HG02798 (cell line): ENCODE data around the gene OR6S1.
A peak's percentile ranks its signal among the peaks of the same experiment; 100 is the strongest.

Experiments
- ATAC-seq: cut with Tn5 transposase; IDR thresholded peaks from one replicate; pipeline ENCODE4 v1.9.1; 2021; ENCODE audit warnings: mild to moderate bottlenecking; ENCODE audit not compliant: unreplicated experiment, poor library complexity

Gene OR6S1, protein sequence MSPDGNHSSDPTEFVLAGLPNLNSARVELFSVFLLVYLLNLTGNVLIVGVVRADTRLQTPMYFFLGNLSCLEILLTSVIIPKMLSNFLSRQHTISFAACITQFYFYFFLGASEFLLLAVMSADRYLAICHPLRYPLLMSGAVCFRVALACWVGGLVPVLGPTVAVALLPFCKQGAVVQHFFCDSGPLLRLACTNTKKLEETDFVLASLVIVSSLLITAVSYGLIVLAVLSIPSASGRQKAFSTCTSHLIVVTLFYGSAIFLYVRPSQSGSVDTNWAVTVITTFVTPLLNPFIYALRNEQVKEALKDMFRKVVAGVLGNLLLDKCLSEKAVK

DNA sequence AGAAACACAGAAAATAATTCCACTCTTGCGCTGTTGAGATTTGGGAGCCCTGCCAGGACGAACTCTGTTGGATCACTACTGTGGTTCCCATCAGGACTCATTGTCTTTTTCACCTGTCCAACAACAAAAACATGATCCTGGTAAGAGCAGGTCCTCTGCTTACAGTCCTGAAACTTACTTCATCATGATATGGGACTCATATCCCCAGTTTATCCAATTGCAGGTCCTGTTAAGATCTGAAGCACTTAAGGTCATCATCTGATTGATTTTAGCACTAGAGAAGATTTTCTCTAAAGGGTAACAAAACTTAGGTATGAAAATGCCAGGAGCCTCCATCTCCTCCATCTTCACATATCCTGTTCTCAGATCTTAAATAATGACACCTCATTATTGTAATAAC is at the start of gene OR6S1:
OR6S1 (minus strand) TSS at position 101 of the 400 bp plus-strand sequence; CDS start at position 101, 0 bp downstream.
- ATAC-seq = no peak

DNA sequence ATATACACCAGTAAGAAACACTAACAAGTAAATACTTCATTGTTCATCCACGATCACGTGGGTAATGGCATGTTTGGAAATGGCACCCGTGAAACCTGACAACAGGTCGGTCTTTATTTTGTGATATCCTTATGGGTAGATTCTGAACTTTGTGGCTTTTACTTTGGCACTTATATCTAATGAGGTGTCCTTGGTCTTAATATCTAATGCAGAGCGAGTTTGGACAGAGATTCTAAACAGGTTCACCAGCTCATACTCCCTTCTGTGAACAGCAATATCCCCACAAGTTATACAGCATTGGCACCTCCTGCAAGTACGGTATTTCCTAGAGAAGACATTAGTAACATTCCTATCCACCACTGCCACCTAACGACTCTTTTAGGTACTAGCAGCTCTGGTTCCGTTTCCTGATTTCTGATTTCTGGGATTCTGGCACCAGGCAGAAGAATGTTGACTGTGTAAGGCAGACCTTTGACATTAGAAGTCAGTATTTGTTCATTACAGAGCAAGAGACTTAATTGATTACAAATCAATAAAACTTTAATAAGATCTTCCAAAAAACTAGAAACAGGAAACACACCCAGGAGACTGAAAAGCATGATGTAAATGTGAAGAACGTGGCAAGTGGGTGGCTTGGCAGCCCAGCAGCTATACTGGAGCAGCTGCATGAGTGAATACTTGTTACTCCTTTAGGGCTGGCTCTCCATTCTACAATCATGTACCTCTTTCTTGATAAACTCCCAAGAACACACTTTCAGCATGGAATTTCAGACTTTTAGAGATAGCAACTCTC is 49.6 kb upstream of the OR6S1 start:
- peak; percentile 80 for ATAC-seq

DNA sequence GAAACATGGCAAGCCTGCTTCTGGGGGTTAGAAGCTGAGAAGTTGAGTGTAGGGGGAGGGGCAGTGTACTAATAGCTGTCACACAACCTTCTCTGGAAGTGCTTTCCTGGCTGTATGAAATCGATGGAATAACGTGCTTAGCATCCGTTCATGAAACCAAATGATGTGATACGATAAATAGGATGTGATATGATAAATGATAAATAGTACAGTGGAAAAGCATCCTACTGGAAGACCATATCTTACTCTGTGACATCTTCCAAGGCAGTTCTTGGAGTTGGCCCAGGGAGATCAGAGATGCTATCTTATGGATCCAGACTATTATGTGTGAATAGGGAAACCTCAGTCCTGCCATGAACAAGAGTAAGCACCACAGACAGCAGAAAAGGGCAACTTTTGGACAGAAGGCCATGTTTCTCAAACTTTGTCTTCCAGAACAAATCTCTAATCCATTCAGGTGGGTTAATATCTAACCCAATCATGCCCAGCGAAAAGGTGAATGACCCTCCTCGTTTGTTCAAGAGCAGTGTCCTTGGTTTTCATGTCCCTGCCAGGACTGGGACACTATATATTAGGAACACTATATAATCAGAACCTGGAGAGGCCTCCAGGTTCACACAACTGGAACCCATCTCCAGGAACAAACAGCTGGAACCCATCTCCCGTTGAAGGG is 46.8 kb upstream of the OR6S1 start, which contains the start of gene ANG:
ANG (plus strand) TSS at position 598 of the 673 bp plus-strand sequence. CDS start 4,801 bp downstream, outside the sequence.
- no peak for ATAC-seq

DNA sequence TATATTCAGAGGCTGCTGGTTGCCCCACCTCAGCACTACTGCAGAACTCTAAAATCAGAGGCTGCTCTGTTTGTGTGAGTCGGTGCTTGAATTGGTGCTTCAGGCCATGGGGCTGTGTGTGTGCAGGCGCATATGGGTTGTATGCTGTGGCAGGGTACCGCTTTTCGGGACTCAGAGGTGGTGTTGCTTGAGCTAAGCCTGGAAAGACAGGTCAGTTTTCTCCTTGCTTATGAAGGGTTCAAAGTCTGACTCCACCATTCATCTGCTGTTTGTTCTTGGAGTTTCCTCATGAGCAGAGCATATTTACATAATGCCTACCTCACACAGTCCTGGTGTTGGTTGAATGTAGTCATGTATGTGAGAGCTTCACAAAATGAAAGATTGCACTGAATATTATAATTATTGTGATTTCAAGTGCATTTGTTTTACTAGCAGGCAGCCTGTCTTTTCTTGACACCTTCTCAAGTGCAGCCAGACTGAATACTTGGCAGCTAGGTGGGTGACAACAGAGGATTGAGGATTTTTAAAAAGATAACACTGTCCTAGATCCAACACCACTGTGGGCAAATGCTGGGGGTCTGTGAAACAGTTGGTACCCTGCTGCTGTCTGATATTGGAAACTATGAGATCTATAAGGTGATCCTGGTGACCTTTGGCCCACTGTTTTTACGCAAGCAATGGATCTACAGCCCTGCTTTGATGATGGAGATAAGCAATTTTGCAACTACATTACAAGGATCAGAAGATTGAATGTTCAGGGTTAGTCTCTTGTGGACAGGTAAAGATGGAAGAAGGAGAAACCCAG is 46.1 kb upstream of the OR6S1 start:
- no peak for ATAC-seq

DNA sequence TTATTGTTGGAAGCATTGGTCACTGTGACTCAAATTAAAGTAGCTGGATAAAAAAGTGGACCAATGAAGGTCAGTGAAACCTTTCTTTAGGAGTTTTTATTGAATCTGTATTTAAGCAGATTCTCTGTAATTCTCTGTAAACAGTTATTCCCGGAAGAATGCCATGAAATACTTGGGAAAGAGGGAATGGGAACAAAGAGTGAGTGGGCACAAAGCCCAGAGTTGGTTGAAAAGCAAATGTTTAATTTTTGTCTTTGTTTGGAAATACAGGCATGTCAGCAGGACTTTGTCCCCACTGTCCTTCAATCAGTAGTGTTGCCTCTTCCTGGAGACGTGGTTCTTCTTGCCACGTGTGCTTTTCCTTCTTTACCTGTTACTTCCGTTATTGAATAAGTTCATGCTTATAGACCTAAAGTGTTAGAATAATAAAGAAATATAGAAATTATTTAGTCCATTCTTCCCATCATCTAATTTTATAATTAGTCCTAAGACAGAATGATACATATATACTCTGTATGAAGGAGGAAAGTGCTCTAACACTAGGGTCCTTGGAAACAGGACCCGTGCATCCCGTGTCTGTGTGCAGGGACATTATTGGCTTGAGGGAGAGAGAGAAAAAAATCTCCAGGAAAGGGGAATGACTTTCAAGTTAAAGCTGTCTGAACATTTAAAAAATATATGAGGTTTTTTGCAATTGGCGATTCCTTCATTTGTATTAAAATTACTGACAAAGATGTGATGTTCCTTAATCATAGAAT is 45.1 kb upstream of the OR6S1 start:
- ATAC-seq = no peak

DNA sequence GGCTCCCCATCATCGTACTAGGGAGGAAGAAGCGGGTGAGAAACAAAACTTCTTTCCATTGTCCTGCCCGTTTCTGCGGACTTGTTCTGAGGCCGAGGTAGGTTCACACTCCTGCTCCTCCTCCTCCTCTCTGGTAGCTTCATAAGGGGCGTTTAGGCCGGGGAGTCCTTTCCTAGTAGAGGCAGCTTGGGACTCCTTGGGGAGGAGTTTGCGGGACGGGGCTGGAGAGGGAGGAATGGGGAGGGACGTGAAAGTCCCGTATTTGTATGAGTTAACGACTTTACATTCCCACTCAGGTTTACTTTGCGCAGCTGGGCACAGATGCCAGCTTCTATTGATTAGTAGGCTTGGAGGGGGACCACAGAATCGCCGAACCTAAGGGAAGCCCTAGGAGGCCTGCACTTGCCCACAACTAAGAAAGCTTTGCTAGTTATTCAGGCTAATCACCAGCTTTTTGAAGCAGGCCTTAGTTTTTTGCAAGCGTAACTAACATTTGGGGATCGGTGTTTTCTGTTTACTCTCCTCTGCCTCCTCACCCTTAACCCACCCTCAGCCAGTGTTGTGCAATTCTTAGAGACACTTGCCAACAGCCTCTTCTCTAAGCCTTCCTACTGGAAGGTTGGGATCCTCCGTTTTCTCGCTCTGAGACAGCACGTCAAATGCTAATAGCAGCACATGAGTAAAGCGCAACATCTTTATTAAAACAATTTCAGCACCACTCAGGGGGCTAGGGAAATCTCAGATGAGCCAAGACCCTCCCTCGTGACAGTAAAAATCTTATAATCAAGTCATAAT is 43.4 kb upstream of the OR6S1 start:
- ATAC-seq = no peak

DNA sequence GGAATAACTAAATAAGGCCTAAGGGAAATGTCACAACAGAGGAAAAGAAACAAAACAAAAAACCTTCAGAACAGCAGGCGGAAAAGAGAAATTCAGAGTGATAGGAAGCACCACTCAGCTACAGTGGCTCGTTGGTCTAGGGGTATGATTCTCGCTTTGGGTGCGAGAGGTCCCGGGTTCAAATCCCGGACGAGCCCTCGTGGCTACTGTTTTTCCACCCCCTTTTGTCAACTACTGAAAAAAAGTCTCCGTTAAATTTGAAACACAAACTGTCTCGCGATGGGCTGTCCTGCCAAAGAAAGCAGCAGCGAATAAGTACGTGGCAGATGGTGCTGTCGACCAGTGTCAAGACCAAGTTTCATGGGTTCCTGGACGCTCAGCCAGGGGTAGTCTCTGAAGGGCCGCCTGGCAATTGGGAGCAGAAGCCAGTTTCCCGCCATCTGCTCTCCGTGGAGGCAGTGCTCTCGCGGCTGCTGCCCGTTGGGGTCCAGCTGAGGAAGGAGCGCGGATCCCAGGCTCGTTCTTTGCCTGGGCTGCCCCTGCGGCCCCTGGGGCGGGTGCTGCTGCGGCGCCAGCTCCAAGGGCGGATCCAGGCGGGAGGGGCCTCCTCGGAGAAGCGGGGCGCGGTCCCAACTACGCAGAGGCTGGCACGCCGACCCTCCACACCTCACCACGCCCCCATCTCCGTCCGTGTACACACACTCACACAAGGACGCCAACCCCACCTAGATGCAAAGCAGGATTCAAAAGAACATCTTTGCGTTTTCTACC is 42.6 kb upstream of the OR6S1 start, which contains the start of gene RNASE4:
RNASE4 (plus strand) TSS at position 670 of the 771 bp plus-strand sequence. CDS start 14,812 bp downstream, outside the sequence.
- peak; percentile 28 for ATAC-seq

DNA sequence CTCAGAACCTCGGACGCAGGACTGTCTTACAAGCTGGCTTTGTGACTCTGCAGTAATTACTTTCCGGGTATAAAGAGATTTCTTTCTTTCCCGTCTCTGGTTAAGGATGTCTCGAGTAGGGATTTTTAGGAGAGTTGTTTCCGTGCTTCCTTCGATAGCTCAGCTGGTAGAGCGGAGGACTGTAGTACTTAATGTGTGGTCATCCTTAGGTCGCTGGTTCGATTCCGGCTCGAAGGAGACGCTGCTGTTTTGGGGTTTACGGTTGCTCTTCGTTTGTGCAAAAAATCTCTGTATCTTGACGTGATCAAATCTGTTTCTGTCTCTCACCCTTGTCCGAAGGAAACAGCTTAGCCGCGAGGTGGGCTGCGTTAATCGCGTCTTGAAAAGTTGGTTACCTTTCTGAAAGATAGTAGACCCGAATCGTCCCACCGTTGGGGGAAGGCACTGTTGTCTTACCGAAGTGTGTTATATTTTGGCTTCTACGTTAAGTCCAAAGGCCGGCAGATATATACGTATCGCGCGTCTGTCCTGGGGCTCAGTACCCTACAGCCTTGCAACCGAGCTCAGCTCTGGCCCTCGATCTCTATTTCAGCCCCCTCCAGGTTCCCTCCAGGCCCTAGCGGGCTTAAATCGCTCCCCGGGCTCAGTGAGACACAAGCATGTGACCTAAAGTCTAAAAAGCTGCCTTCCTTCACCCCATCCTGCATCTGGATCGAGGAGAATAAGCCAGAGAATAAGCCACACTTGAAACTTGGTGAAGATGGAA is 41.8 kb upstream of the OR6S1 start:
- ATAC-seq = peak; percentile 30

DNA sequence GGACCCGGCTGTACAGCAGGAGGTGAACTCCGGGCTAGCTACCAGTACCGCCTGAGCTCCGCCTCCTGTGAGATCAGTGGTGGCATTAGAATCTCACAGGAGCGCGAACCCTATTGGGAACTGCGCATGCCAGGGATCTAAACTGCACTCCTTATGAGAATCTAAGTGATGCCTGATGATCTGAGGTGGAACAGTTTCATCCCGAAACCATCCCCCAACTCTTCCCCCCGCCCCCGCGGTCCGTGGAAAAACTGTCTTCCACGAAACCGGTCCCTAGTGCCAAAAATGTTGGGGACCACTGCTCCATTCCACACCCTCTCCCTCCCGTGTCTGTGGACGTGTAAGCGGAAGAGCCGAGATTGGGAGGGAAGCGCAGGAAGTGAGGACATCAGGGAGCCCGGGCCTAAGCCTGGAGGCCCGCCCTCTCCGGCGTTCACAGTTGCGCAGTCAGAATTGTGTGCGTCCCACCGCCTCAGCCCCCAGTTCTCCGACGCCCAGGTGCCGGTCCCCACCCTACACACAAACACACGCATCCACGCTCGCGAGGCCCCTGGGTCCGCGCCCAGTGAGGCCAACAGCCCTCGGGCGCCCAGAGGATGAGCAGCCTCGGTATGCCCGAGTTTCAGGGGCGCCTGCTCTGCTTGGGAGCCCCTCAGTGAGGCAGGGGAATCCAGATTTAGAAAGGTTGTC is 41.1 kb upstream of the OR6S1 start:
- ATAC-seq = peak; percentile 54

DNA sequence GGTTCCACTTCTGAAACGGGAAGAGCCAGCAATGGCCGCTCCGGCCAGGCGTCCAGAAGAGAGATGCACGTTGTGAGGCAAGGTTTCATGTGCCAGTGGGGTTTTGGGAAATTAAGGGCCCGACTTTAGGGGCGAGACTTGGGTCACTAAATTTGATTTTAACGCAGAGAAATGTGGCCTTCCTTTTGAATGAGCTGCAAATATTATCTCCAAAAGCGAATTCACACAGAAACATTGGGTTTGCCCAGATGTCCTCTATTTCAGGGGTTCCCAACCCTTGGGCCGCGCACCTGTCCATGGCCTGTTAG is 40.6 kb upstream of the OR6S1 start:
- ATAC-seq = no peak

DNA sequence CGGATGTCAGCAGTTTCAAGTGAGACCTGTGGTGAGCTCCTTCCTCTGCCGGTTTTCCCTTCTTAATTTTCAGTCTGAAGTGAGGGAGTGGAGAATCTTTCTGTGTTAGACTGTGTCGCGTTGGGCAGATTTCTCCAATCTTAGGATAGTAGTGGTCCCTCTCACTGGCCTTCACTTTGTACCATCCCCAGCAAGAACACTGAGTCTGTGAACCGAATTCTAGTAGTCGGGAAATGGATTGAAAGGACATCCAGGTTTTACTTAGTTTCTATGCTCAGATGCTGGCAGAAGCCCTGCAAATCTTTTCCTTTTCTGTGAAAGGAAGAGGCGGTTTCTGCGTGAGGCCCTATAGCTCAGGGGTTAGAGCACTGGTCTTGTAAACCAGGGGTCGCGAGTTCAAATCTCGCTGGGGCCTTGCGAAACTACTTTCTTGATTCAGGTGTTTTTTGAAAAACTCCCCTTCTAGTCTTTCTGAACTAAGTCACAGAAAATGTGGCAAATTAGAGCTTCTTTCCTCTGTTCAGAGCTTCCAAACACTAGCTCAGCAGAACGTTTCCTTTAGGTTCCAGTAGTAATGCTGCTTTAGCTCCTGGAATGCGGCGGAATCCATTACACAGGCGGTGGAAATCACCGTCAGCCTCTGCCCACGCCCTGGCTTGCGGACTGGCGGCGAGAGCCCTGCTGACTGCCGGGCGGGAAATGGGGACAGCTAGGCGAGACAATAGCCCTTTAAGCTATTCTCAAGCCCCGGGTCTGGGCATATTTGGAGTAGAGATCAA is 40.0 kb upstream of the OR6S1 start:
- ATAC-seq = peak; percentile 20

DNA sequence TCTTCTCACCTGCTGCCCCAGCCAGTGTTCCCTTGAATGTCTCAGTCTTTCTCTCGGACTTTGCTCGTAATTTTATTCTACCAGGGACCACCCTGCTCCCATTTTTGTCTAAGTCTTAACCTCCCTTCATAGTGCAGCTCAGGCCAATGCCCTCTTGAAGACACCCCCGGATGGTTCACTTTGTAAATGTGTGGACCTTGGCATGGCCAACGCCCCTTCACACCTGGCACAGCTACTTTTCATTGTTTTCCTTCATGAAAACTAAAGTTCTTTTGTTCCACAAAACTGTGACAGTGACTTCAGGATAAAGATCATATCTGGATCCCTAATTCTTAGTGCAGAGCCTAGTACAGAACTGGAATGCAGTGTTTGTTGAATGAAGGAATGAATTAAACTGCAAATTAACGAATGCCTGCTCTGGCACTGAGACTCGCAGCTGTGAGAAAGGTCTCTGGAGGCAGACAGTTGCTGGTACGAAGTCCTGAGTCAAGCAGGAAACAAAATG is 39.4 kb upstream of the OR6S1 start:
- ATAC-seq = no peak

DNA sequence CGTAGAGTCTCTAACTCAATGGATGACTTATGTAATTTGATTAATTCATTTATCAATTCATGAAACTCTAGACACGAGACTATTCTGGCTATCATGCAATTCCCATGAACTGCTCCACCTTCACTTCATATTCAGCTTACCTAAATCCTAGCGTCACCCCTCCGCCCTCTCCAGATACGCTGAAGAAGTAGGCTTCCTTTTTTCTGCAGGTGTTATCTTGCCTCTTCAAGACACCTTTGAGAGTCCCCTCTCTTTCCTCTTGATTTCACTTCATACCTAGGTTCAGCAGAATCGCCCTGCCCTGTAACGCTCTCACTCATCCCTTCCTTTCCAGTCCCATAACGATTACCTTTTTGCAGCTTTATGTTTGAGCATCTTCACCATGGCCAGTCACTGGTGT is 38.9 kb upstream of the OR6S1 start:
- no peak for ATAC-seq

DNA sequence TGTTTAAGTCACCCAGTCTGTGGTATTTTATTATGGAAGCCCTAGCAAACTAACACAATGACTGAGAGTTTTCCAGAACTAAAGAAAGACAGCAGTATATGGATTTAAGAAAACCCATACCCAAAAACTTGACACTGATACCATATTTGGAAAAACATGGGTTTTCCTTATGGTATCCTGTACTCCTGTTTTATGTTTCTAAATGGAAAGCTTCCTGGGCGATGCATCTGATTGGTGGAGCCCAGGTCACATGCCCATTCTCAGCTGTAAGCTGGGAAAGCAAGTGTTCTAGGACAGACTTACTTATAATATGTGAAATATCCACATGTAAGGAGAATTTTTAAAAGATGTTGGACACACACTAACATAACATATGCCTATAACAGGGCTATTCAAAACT is 38.4 kb upstream of the OR6S1 start:
- ATAC-seq = no peak

DNA sequence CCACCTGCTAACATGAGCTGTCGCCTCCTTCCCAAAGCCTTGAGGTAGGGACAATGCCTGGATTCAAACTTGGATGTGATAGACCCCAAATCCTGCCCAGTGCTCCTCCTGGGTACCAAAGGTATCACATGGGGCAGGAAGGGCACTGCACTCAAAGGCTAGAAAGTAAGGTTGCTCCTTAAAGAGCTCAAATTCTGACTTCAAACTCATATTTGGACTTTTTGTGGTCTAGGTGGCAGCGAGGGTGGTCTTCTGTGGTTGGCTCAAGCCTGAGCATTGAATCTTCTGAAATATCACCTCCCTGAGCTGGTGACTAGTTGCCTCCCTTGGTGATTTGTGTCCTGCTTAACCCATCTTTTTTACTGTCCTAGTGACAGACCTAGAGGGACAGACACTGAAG is 34.6 kb upstream of the OR6S1 start:
- ATAC-seq = no peak

DNA sequence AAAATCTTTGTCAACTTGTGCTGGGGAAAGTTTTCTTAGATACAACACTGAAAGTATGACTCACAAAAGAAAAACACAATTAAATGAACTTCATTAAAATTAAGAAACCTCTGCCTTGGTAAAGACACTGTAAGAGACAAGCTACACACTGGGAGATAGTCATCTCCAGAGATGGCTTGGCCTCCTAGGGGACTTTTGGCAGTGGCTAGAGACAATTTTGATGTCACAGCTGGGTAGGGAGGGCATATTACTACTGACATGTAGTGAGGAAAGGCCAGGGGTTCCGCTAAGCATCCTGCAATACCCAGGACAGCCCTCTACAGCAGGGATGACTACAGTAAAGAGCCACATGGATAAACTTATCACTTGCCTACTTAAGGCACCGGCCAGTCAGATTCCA is 34.2 kb upstream of the OR6S1 start:
- no peak for ATAC-seq
